GM13977 (cell line): ENCODE results near the gene HLA-DPA1.

ENCODE experiments used
- DNase-seq: peaks from one replicate; pipeline ENCODE4 v3.0.0; 2012; ENCODE audit warnings: low spot score
- in situ Hi-C: fragments of 300-500 bp; cut with MboI; formaldehyde crosslinking; loops from one replicate; pipeline ENCODE4 v1.12.0; 2022; ENCODE audit warnings: low sequenced_read_pairs, low pct_unique_long_range_greater_than_20kb, mixed read lengths, inconsistent platforms; ENCODE audit not compliant: unreplicated experiment
- TF ChIP-seq, protein P1 (sequence below): IDR thresholded peaks from 2 replicates; pipeline ENCODE4 v1.5.1; 2012; ENCODE audit warnings: mild to moderate bottlenecking, control low read depth; ENCODE audit not compliant: insufficient read depth; ENCODE audit errors: extremely low read depth, missing control alignments

HLA-DPA1 gene

DNA sequence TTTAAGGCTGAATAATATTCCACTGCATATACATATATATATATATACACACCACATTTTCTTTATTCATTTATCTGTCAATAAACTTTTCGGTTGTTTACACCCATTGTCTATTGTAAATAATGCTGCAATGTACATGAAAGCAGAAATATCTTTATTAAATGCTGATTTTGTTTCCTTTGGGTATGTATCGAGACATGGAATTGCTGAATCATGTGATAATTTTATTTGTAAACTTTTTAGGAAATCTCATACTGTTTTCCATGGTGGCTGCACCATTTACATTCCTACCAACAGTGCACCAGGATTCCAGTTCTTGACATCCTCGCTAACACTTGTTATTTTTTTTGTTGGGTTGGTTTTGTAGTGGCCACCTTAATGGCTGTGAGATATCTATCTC is 49.9 kb downstream of the HLA-DPA1 start:
- no peak for DNase-seq
- in situ Hi-C loops = no loop called here
- TF ChIP-seq, protein P1, sequence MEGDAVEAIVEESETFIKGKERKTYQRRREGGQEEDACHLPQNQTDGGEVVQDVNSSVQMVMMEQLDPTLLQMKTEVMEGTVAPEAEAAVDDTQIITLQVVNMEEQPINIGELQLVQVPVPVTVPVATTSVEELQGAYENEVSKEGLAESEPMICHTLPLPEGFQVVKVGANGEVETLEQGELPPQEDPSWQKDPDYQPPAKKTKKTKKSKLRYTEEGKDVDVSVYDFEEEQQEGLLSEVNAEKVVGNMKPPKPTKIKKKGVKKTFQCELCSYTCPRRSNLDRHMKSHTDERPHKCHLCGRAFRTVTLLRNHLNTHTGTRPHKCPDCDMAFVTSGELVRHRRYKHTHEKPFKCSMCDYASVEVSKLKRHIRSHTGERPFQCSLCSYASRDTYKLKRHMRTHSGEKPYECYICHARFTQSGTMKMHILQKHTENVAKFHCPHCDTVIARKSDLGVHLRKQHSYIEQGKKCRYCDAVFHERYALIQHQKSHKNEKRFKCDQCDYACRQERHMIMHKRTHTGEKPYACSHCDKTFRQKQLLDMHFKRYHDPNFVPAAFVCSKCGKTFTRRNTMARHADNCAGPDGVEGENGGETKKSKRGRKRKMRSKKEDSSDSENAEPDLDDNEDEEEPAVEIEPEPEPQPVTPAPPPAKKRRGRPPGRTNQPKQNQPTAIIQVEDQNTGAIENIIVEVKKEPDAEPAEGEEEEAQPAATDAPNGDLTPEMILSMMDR = no peak

DNA sequence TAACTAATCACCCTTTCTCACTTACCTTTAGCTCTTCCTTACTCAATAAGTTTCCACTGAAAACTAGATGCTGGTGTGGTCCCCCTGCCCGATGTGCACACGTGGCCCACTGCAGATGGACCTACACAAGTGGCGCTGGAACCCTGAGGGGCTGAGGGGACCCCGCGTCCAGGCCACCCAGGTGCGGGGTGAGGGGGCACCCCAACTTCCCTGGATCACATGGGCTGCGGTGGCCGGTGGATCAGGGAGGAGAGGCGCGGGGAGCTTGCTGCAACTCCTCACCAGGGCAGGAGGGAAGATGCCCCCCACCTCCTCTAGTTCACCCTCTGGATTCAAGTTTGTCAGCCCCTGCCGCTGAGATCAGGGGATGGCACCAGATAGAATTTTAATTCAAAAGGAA is 51.5 kb downstream of the HLA-DPA1 start:
- peak; percentile 1 for DNase-seq

DNA sequence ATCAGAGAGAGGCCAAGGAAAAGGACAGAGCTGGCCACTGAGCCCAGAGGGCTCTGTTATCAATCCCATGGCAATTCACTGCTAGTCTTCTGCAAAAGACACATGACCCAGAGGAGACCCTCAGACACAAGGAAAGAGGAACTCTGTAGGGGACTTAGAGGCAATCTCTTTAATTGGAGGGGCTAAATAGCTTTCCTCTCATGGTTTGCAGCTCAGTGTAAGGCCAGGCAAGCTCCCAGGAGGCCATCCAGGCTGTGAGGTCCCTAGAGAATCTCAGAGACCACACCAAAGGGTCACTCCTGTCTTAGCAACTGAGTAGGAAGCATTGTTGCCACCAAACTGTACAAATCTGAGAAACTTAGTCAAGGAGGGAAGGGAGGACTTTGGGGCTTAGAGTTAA is 54.1 kb downstream of the HLA-DPA1 start:
- DNase-seq = no peak
- in situ Hi-C loops = no loop called here
- TF ChIP-seq, protein P1 = no peak

More for the DNA sequence above, 51.5 kb downstream of the HLA-DPA1 start:
- in situ Hi-C loops = no loop called here
- TF ChIP-seq, protein P1 = no peak

DNA sequence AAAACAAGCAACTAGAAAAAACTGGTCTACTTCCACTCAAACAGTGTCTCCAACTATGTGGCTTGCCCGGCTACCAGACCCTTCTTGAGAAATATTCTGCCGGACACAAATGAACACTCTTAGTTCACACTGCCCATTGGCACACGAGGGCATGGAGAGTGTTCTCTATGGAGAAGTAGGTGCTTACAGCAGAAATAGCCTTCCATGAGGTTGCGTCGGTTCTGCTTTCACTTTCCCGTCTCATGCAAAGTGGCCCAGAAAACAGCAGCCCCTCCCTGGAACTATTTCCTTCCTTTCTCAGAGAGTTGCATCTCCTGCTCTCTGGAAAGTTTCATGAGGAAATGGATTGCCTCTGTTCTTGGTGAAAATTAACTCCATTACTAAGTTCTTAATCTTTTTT is 54.5 kb downstream of the HLA-DPA1 start:
- TF ChIP-seq, protein P1 = no peak
- in situ Hi-C loops = no loop called here
- DNase-seq = peak; percentile 63

DNA sequence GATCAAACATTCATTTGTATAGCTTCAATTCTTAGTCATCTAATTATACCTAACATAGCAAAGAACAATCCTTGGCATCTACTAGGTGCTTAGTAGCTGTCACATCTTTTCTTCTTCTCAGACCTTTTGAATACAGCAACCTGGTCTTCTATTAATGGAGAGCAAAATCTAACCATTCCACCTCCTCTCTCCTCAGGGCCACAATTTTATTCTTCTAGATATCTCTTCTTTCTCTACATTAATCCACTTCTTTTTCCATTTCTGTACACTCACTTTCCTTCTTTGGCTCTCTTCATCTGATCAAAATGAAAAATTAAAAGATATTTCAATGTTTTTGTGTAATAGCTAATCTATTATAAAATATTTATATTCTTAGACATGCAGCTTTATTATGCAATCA is 55.0 kb downstream of the HLA-DPA1 start:
- DNase-seq = peak; percentile 12
- TF ChIP-seq, protein P1 = no peak
- in situ Hi-C loops = no loop called here

DNA sequence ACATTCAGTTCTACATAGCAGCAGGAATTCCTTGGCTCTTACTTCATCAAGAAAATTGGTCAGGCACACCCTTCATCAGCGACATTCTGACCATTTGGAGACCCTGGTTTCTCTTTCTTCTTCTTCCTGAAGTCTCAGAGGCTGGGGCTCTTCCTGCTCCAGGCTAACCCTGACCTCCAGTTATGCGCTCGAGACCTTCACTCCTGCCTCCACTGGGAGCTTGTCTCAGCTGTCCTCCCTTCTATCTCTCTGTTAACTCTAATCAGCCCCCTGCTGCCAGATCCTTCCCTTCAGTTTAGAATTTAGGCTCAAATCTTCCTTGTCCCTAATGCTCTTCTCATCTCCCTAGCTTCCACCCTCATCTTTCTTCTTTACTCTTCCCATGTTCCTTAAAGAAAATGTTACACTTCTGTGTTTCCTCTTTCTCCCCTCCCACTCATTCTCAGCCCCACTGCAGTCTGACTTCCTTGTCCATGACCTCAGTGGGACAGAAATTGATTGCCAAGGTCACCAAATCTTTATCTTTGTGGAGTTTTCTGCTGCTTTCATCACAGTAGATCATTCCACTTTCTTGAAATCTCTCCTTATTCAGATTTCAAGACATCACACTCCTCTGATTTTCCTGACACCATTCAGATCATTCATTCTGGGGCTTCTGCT is 55.6 kb downstream of the HLA-DPA1 start:
- peak; percentile 9 for DNase-seq
- TF ChIP-seq, protein P1 = no peak
- in situ Hi-C loops = no loop called here
